Neural crest cell (in vitro differentiated cells): ENCODE data around the gene ECEL1. TPM values are rescaled to one million over a fixed set of nuclear protein-coding genes. Genes with fewer than 3 reads are reported as not detected.
"Not testable (repeated sequence)": the region's sequence is repeated elsewhere in the genome, so short reads cannot be mapped to it uniquely, and the experiment has no call there.

Experiments used
- DNase-seq: peaks from one replicate; pipeline ENCODE4 v3.0.0; 2021; ENCODE audit warnings: low read depth, mixed read lengths, low spot score
- H3K27ac Mint-ChIP-seq: one replicate; pipeline ENCODE4 v1.8.0; 2021; ENCODE audit warnings: mild to moderate bottlenecking, mixed read lengths; ENCODE audit not compliant: unreplicated experiment
- H3K27me3 Mint-ChIP-seq: 2 replicates; pipeline ENCODE4 v1.8.0; 2021; ENCODE audit warnings: low read depth, mild to moderate bottlenecking, mixed read lengths
- H3K36me3 Mint-ChIP-seq: 2 replicates; pipeline ENCODE4 v1.8.0; 2021; ENCODE audit warnings: low read depth, mild to moderate bottlenecking, mixed read lengths
- H3K4me1 Mint-ChIP-seq: 2 replicates; pipeline ENCODE4 v1.8.0; 2021; ENCODE audit warnings: mixed read lengths
- H3K4me3 Mint-ChIP-seq: one replicate; pipeline ENCODE4 v1.8.0; 2021; ENCODE audit warnings: mild to moderate bottlenecking, mixed read lengths
- H3K9me3 Mint-ChIP-seq: 2 replicates; pipeline ENCODE4 v1.8.0; 2021; ENCODE audit warnings: mixed read lengths
- CTCF ChIP-seq: fragments of 200-600 bp; sonication (generic); conservative IDR thresholded peaks from 2 replicates; pipeline ENCODE4 v1.5.0; 2021; ENCODE audit warnings: antibody characterized with exemption, mild to moderate bottlenecking
- total RNA-seq: library from RNA; stranded (reverse); gene quantifications from 2 replicates; pipeline ENCODE4 v1.2.1, GENCODE V29; 2021

Gene ECEL1
- total RNA-seq, 1 donor from 2014 or later, result 43.9 TPM

- no peak for DNase-seq
- no peaks in the 10 kb centered on the region for H3K9me3 Mint-ChIP-seq
- no peaks in the 10 kb centered on the region for H3K36me3 Mint-ChIP-seq
- no peak overlapping the region for H3K4me3 Mint-ChIP-seq
- no peaks in the 10 kb centered on the region for H3K27me3 Mint-ChIP-seq
- H3K27ac Mint-ChIP-seq, result peak overlapping the region; percentile 88
- TF ChIP-seq CTCF, result no peak
- no peaks in the 10 kb centered on the region for H3K4me1 Mint-ChIP-seq
Observed at GRCh38 chr2:232435805-232436204, 51.8 kb downstream of the ECEL1 start.

DNA sequence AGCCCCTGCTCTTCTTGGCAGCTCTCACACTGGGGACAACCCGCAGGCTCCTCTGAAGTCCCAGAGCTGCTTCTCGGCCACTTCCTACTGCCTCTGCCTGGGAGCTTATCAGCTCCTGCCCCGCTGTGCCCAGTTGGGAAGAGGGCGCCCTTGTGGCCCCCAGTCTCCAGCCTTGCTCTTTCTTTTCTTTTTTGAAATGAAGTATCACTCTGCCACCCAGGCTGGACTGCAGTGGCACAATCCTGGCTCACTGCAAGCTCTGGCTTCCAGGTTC lies 52.3 kb downstream of the ECEL1 start:
- H3K27ac Mint-ChIP-seq, result peak overlapping the region; percentile 35

DNA sequence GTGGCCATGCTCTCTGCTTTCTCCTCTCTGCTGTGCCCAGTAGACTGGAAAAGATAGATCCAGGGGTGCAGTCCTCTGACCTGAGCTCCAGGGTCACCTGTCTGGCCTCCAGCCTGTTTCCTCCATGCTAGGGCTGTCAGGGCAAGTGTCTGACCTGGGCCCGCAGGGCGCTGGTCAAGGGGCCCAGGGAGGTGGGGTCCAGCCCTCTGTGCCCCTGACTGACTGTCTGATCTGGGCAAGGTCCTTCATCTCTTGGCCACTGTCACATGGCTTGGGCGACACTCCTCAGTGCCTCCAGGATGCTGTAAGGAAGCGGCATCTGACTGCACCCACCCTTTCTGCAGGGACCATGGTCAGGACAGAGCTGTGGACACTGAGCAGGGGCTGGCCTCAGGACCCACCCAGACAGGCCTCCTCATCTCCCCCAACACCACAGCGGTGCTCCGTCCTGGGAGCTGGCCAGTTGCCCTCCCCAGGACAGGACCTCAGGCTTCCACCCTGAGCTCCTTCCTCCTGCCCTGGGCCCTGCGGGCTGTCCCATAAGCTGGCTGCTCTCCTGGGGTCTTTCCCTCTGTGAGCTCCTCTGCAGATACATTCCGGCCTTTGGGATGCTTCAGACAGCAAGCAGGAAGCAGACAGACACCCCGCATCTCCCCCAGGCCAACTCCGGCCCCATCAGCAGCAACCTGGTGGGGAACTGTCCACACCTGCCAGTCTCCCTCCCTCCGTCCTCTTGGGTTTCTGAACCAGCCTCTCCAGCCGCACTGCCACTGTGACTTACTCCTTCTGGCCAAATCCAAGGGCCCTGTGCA lies 52.9 kb downstream of the ECEL1 start:
- H3K27me3 Mint-ChIP-seq, result no peaks in the 10 kb centered on the region
- DNase-seq, result no peak
- H3K9me3 Mint-ChIP-seq, result no peaks in the 10 kb centered on the region
- H3K27ac Mint-ChIP-seq, result no peak overlapping the region
- TF ChIP-seq CTCF, result no peak
- H3K4me3 Mint-ChIP-seq, result no peak overlapping the region
- no peaks in the 10 kb centered on the region for H3K36me3 Mint-ChIP-seq
- H3K4me1 Mint-ChIP-seq, result no peaks in the 10 kb centered on the region

More for the DNA sequence above, 52.3 kb downstream of the ECEL1 start:
- no peak for TF ChIP-seq CTCF
- H3K9me3 Mint-ChIP-seq, result no peaks in the 10 kb centered on the region
- no peaks in the 10 kb centered on the region for H3K36me3 Mint-ChIP-seq
- no peaks in the 10 kb centered on the region for H3K4me1 Mint-ChIP-seq
- DNase-seq, result no peak
- no peak overlapping the region for H3K4me3 Mint-ChIP-seq
- H3K27me3 Mint-ChIP-seq, result no peaks in the 10 kb centered on the region

DNA sequence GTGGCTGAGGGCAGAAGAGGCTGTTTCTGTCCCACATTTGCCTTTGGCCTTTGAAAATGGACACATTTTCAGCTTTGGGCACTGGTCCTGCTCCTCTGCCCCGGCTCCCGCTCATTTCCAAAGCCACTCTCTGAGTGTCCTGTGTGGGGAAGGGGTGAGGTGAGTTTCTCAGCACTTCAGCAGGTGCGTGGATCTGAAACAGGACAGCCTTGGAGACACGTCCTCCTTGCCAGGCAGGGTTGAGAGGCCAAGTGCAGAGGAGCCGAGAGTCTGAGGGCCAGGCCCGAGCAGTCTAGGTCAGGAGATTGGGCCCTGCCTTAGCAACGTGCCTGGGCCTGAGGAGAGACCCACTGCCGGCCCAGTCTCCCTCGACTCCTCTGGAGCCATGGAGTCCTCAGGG lies 53.5 kb downstream of the ECEL1 start:
- Mint-ChIP-seq H3K27ac (no peak overlapping the region), H3K4me3 (no peak overlapping the region), H3K4me1 (no peaks in the 10 kb centered on the region), H3K27me3 (no peaks in the 10 kb centered on the region), H3K9me3 (no peaks in the 10 kb centered on the region), H3K36me3 (no peaks in the 10 kb centered on the region)
- TF ChIP-seq CTCF, result no peak
- DNase-seq, result no peak

GRCh38 chr2:232433622-232434021 lies 54.0 kb downstream of the ECEL1 start:
- H3K4me1 Mint-ChIP-seq, H3K4me3 Mint-ChIP-seq, H3K36me3 Mint-ChIP-seq, DNase-seq, H3K27me3 Mint-ChIP-seq, H3K9me3 Mint-ChIP-seq: not testable (repeated sequence)
- peak overlapping the region; percentile 43 for H3K27ac Mint-ChIP-seq

- no peak overlapping the region for H3K27ac Mint-ChIP-seq
- H3K27me3 Mint-ChIP-seq, result no peaks in the 10 kb centered on the region
- H3K36me3 Mint-ChIP-seq, result no peaks in the 10 kb centered on the region
- DNase-seq, result no peak
- H3K9me3 Mint-ChIP-seq, result no peaks in the 10 kb centered on the region
- H3K4me3 Mint-ChIP-seq, result no peak overlapping the region
- H3K4me1 Mint-ChIP-seq, result no peaks in the 10 kb centered on the region
- peak; percentile 33 for TF ChIP-seq CTCF
Observed at GRCh38 chr2:232432598-232433184, 54.9 kb downstream of the ECEL1 start.
